Subcutaneous adipose tissue (tissue), 4 donors: Measurements from ENCODE around the gene EIPR1. TPM values are rescaled to one million over a fixed set of nuclear protein-coding genes. Genes with fewer than 3 reads are reported as not detected.

Source experiments
- total RNA-seq, 4 donors: library from RNA; depleted of rRNA; stranded (reverse); fragments of >200 nt; gene quantifications; one replicate each; pipeline ENCODE4 v1.1.0, GENCODE V29; 2016
- TF ChIP-seq, protein P1 (sequence below): fragments of 450-650 bp; IDR thresholded peaks from one replicate; pipeline ENCODE4 v1.5.1; 2016; ENCODE audit warnings: low read depth, mild to moderate bottlenecking, control low read depth, antibody characterized with exemption, moderate library complexity

The EIPR1 gene
- total RNA-seq, 4 donors from 2014 or later = 13.9 to 27.6 (median 16.1) TPM

DNA sequence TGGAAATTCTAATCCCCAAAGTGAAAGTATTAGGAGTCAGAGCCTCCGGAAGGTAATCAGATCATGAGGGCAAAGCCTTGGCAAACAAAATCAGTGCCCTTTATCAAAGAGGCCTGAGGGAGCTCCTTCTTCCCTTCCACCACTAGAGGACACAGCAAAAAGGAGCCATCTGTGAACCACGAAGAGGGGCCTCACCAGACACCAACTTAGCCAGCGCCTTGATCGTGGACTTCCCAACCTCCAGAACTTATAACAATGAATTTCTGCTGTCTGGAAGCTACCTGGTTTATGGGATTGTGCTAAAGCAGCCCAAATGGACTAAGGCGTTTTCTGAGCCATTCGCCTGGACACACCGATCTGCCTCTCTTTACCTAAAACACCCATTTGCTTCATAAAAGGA, 133.1 kb downstream of the EIPR1 start:
- TF ChIP-seq, protein P1, sequence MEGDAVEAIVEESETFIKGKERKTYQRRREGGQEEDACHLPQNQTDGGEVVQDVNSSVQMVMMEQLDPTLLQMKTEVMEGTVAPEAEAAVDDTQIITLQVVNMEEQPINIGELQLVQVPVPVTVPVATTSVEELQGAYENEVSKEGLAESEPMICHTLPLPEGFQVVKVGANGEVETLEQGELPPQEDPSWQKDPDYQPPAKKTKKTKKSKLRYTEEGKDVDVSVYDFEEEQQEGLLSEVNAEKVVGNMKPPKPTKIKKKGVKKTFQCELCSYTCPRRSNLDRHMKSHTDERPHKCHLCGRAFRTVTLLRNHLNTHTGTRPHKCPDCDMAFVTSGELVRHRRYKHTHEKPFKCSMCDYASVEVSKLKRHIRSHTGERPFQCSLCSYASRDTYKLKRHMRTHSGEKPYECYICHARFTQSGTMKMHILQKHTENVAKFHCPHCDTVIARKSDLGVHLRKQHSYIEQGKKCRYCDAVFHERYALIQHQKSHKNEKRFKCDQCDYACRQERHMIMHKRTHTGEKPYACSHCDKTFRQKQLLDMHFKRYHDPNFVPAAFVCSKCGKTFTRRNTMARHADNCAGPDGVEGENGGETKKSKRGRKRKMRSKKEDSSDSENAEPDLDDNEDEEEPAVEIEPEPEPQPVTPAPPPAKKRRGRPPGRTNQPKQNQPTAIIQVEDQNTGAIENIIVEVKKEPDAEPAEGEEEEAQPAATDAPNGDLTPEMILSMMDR = no peak

DNA sequence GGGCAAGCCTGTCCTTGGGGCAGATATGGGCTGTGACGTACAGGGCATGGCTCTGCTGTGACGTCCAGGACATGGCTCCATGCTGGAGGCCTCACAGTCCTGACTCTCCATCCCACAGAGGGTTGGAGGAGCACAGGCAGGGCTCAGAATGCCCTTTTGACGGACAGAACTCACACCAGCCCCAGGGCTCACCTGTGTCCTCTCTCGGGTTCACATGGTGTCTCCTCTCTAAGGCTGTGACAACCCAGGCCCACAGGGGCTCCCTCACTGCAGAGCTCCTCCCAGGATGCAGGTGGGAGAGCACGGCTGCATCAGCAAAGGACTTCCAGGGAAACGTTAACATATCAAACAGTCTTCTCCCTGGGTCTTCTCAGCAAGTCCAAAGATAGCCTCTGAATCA, 133.8 kb downstream of the EIPR1 start:
- TF ChIP-seq, protein P1 = no peak

DNA sequence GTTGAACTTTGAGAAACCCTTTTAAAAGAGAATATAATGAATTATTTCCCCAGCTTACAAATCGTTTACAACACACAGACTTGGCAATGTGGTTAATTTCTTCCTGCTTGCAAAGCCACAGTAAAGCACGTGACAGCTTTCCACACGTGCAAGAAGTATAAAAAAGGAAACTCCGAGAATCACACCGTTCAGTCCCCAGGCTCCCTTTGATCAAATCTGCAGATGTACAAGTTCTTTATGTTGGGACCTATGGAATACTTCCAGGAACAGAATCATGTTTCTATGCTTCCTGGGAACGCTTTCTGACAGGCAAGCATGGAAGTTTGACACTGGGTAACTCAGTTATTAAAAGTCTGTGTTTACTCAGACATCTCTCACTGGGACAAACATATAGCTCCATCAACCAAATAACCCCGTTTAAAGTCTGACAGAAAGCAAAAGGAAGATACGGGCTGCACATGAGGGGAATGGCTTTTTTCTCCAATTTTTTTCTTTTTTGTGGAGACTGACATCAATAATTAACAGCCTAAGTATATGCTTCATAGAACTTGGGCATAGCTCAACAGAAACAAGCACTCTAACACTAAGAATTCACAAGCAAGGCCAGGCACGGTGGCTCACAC, 134.8 kb downstream of the EIPR1 start:
- TF ChIP-seq, protein P1 = no peak

DNA sequence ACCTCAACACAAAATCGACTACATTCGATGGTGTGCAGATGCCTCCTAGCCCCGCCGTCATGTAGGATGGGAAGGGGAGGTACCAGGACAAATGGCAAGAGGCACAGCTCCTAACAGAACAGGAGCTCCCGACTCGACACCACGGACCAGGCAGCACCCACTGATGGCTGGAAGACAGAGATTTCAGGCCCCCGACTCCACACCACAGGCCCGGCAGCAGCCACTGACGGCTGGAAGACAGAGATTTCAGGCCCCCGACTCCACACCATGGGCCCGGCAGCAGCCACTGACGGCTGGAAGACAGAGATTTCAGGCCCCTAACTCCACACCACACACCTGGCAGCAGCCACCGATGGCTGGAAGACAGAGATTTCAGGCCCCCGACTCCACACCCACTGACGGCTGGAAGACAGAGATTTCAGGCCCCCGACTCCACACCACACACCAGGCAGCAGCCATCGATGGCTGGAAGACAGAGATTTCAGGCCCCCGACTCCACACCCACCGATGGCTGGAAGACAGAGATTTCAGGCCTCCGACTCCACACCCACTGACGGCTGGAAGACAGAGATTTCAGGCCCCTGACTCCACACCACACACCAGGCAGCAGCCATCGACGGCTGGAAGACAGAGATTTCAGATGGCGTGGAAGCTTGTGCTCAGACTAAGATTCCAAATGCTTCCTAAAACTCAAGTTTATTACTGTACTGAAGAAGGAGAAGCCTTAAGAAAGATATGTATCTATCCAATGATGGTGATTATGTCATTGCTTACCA, 135.5 kb downstream of the EIPR1 start:
- TF ChIP-seq, protein P1 = no peak

DNA sequence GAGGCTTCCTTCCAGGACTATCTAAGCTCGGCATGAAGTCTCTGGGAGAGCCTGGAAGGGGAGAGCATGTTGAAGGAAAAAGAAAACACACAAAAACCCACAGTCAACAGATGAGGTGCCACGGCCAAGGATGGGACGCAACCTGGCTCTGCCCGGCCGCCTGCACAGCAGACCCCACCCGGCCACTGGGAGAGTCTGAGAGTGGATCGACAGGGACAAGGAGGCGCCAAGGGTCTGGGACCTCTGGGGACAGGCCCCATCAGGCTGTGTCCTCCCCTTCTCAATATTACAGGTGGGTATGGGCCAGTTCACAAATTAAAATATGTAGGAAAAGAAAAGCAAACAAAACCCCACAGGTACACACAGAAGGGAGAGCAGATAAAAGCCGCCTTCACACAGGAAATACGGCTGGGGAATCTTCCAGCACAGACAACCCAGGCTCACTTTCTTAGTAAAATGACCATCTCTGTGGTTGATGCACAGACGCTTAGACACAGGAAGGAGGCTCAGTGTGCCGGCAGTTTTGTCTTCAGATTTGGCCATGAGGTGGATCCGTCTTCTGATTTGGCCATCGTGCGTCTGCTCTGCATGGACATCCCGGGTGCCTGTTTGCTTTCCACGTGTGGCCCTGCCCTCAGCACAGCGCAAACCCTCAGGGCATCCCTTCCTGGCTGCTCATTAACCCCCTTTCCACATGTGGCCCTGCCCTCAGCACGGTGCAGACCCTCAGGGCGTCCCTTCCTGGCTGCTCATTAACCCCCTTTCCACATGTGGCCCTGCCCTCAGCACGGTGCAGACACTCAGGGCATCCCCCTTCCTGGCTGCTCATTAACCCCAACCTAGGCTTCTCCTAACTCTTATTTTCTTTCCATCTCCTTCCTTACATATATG, 138.4 kb downstream of the EIPR1 start:
- TF ChIP-seq, protein P1 = no peak

DNA sequence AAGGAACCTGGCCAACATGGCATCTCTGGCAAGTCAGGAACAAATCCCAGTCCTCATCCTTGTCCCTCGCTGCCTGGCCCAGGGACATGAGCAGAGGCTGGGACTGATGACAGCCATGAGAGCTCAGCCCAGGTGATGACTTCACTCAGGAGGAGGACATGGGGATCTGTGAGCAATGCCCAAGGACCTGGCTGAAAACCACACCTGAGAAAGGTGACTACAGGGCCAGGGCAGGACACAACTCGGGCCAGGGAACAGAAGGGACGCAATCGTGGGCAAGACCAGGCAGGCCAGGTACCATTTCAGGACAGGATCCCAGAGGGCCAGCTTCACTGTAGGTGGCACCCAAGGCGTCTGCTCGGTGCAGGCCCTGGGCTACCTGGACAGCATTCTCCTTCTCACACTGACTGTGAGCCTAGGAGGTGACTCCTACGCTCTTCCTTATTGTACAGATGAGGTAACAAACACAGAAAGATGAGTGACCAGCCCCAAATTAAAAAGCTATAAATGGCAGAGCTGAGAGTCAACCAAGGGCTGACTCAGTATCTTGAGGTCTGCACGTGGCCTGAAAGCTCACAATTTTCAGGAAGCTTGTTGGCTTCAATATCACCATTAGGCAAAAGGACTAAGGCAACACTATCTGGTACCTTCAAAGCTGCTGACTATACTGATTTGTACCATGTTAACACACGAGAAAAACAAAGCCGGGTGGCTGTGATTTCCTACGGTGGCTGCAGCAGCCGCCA, 141.1 kb downstream of the EIPR1 start:
- TF ChIP-seq, protein P1 = no peak
